AG09319 (cell line): ENCODE results near the gene DCLK1.

ENCODE experiments used
- DNase-seq: peaks from one replicate; pipeline ENCODE4 v3.0.0-alpha.2; 2010; ENCODE audit warnings: low read depth; ENCODE audit errors: extremely low read depth
- CTCF ChIP-seq: IDR thresholded peaks from 2 replicates; pipeline ENCODE4 v1.5.1; 2011; ENCODE audit warnings: low read depth, mild to moderate bottlenecking, inconsistent platforms, low read length, moderate library complexity

The DCLK1 gene

GRCh38 chr13:35848336-35849255 is 282.6 kb downstream of the DCLK1 start:
- peak; percentile 11 for DNase-seq

GRCh38 chr13:35843272-35843671 is 287.9 kb downstream of the DCLK1 start:
- TF ChIP-seq CTCF = no peak
- DNase-seq = no peak

More at GRCh38 chr13:35848336-35849255, 282.6 kb downstream of the DCLK1 start:
- TF ChIP-seq CTCF = no peak

- no peak for DNase-seq
- TF ChIP-seq CTCF = no peak
These were observed 290.1 kb downstream of the DCLK1 start for GRCh38 chr13:35841060-35841521.

- DNase-seq = no peak
- no peak for TF ChIP-seq CTCF
These were observed 291.4 kb downstream of the DCLK1 start for GRCh38 chr13:35839806-35840205.

GRCh38 chr13:35838356-35838755 is 292.8 kb downstream of the DCLK1 start:
- no peak for TF ChIP-seq CTCF
- peak; percentile 28 for DNase-seq

- no peak for TF ChIP-seq CTCF
- no peak for DNase-seq
These were observed 294.7 kb downstream of the DCLK1 start for GRCh38 chr13:35836446-35836845.

- TF ChIP-seq CTCF = no peak
These were observed 295.2 kb downstream of the DCLK1 start for GRCh38 chr13:35835989-35836388.

More at GRCh38 chr13:35835989-35836388, 295.2 kb downstream of the DCLK1 start:
- DNase-seq = no peak
